Uterus (tissue), 2 donors: Measurements from ENCODE around the gene LAMB3.
A peak's percentile ranks its signal among the peaks of the same experiment; 100 is the strongest.

Source experiments
- CTCF ChIP-seq, 4 experiments: fragments of 200-600 bp in 2 of 4; fragments of 450-650 bp in 2 of 4; sonication (generic) in 2 of 4; IDR thresholded peaks; one replicate each; pipeline ENCODE4 v1.5.1; 2016 to 2019; ENCODE audit warnings: antibody characterized with exemption in 4 of 4, mild to moderate bottlenecking in 2 of 4, moderate library complexity in 1 of 4
- POLR2A ChIP-seq, 2 donors: fragments of 450-650 bp; IDR thresholded peaks; one replicate each; pipeline ENCODE4 v1.6.1; 2016; ENCODE audit warnings: antibody characterized with exemption in 2 of 2, mild to moderate bottlenecking in 1 of 2, moderate library complexity in 1 of 2

- peak; percentile 77 to 84 (median 80) for TF ChIP-seq CTCF (IDR thresholded peaks at IDR 0.05)
- TF ChIP-seq POLR2A (IDR thresholded peaks at IDR 0.05), result no peak
These were observed 24.5 kb downstream of the LAMB3 start for GRCh38 chr1:209627732-209628196.
